SH-SY5Y (cell line): ENCODE data around the gene ABCA3.

Experiments
- GATA2 ChIP-seq: IDR thresholded peaks from 2 replicates; pipeline ENCODE4 v1.6.1; 2011; ENCODE audit warnings: mild to moderate bottlenecking, low read depth, low read length
- GATA3 ChIP-seq: IDR thresholded peaks from 2 replicates; pipeline ENCODE4 v1.6.1; 2011; ENCODE audit warnings: low read depth, mild to moderate bottlenecking, low read length, moderate library complexity

The ABCA3 gene

GRCh38 chr16:2333231-2333630 is 7.3 kb downstream of the ABCA3 start:
- TF ChIP-seq GATA2: no peak

GRCh38 chr16:2331931-2332267 is 8.6 kb downstream of the ABCA3 start:
- TF ChIP-seq GATA3: no peak
- TF ChIP-seq GATA2: no peak

DNA sequence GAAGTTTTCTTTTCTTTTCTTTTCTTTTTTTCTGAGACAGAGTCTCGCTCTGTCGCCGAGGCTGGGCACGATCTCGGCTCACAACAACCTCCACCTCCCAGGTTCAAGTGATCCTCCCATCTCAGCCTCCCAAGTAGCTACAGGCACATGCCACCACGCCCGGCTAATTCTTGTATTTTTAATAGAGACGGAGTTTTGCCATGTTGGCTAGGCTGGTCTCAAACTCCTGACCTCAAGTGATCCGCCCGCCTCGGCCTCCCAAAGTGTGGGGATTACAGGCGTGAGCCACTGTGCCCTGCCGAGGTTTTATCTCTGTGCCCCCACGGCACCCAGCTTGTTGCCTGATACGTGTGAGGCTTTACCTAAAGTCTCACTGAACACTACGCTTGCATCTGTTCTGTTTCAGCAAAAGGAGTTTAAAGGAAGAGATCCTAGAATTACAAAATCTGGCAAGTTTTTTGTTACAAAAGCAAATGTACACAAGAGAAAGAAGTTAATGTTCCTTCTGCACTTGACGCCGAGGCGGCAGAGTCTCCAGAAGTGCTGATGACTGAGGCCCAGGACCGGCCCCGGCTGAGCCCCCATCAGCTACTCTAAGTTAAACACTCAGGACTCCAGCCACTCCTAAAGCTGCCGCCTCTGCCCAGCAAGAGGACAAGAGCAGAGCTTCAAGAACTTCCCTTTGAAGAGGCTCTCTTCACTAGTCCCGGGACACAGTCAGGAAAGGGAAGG is 9.2 kb downstream of the ABCA3 start:
- TF ChIP-seq GATA3: no peak

DNA sequence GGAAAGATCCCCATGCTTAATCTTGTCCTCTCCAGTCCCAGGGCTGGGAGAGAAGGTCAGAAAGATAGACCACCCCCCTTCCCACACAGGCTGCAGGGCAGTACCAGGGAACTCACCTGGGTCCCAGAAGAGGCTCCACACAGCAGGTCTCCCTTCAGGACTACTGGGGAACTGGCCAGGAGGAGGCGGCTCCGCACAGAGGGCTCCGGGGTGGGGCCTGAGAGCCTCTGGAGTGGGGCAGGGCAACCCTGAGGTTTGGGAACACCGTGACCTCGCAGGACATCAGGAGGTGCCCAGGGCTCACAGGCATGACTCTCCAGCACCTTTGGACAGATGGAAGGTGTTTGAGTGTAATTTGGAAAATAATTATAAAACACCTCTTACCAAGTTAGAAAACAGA is 11.0 kb downstream of the ABCA3 start:
- TF ChIP-seq GATA2 (no peak), GATA3 (no peak)

DNA sequence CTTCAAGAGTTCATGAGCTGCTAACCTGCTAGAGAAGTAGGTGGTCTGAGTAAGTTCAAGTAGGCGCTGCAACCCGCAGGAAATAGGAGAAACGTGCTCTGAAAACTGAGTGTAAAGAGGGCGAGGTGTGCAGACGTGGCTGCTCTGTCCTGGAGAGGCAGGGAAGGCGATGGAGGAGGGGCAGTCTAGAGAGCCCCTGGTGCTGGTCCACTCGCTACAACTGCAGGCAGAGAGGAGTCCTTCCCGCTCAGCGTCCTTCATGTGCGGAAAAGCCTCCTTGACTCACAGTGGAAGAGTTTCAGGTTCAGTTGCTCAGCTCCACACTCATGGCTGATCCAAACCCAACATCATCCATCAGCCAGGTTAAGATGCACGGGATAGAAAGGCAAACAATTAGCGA is 12.1 kb downstream of the ABCA3 start:
- no peak for TF ChIP-seq GATA2
- TF ChIP-seq GATA3: no peak

DNA sequence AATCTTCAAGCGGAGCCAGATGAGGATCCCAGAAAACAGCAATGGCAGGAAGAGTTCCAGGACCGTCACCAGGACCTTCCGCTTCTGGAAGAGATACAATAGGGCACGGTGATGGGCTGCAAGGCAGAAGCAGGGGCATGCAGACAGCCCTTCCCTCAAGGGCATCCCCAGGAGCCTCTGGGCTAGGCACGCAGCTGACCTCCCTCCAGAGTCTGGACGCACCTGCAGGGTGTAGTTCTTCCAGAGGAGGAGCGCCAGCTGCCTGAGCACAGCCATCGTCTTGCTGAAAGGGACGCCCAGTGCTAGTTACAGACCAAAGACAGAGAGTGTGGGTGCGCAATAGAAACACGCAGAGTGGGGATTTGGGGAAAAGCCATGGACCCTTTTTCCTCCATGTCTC is 14.3 kb downstream of the ABCA3 start:
- no peak for TF ChIP-seq GATA2
- TF ChIP-seq GATA3: no peak

- TF ChIP-seq GATA2 (no peak), GATA3 (no peak)
Measured at GRCh38 chr16:2325791-2326190, 14.7 kb downstream of the ABCA3 start.

- TF ChIP-seq GATA3 (no peak), GATA2 (no peak)
Measured at GRCh38 chr16:2325181-2325580, 15.3 kb downstream of the ABCA3 start.

GRCh38 chr16:2324296-2324859 is 16.1 kb downstream of the ABCA3 start:
- no peak for TF ChIP-seq GATA2
- no peak for TF ChIP-seq GATA3

GRCh38 chr16:2323701-2324100 is 16.8 kb downstream of the ABCA3 start:
- no peak for TF ChIP-seq GATA2
- no peak for TF ChIP-seq GATA3

GRCh38 chr16:2319606-2320005 is 20.9 kb downstream of the ABCA3 start:
- TF ChIP-seq GATA2: no peak
- no peak for TF ChIP-seq GATA3

DNA sequence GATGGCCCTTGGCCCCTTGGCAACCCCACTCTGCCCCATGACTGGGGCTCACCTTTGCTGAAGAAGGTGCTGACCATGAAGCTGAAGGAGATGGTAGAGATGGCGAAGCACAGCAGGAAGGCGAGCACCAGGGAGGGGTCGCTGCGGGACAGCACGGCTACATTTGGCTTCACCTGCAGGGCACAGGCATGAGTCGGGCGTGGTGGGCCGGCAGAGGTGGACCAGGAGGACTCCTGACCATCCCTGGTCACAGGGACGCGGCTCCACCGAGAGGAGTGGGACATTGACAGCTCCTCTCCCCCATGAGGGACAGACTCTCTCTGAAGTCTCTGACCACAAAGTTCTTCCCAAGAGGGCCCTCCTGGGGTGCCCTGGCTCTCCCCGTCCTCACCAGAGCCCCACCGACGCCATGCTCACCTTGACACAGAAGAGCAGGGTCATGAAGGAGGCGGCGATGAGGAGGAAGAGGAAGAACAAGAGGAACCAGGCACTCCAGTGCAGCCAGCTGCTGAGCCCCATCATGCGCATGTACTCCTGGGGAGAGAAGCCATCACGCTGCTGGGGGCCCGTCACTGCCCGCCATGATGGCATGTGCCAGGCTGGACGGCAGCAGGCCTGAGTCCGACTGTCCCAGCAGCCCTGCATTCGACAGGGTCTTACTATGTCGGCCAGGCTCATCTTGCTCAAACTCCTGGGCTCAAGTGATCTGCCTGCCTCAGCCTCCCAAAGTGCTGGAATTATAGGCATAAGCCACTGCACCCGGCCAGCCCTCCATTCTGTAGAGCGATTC is 23.1 kb downstream of the ABCA3 start:
- TF ChIP-seq GATA3 (no peak), GATA2 (no peak)

DNA sequence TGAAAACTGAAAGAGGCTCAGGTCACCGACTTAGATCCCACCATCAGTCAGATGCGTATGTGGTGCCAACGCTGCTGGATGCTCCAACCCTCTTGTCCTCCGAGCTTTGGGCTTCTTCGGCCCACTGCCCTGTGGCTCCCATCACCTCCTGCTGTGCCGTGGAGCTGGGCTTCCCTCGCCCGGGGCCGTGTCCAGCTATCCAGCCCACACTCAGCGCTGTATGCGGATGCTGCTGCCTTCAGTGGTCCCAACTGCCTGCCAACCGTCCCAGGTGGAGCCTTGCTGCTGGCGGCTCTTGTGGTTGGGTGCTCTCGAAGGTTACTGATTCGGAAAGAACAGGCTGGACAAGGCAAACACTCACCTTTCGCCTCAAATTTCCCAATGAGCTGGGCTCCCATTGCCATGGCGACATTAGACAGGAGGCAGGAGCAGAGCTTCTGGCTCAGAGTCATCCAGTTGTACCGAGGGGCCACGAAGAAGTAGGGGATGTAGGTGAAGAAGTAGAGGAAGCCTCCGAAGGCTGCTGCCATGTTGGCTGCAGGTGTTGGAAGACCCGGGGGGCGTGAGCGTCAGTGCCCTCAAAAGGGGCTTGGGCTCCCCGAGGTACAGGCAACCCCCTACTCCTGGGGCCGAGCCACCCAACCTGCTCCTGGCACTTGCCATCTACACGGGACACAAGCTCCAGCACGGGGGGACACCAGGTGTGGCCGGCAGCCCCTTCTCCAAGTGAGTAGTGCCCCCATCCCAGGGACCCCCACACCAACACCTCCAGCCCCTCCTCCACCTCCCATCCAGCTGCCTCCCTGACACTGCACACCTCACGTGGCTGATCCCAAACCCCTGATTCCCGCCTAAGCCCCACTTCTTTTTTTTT is 32.2 kb downstream of the ABCA3 start:
- TF ChIP-seq GATA2: no peak
- no peak for TF ChIP-seq GATA3

- TF ChIP-seq GATA2 (no peak), GATA3 (no peak)
Measured at GRCh38 chr16:2299915-2300192, 40.7 kb downstream of the ABCA3 start.
